ENCODE results near the gene THOP1. TPM values are rescaled to one million over a fixed set of nuclear protein-coding genes. Genes with fewer than 3 reads are reported as not detected.

Gene THOP1
- total and polyA plus RNA-seq, 9 donors = 11.3 to 54.7 (median 39.5) TPM

DNA sequence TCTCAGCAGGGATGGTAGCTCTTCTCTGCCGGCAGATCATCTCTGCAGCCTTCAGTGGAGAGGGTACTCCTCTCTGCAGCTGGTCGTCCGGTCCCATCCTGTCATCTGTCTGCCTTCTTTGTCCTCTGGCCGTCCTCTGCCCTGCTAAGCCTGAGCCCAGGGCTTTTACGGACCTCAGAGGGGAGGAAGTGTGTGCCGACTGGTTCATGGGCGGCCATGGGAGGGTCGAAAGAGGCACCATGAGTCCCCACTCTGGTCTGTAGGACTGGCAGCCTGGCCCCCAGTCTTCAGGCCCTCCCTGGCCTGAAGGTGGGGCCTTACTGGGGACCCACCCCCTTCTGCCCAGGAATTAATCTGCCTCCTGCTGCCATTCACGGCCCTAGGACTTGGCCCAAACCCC lies 38.3 kb downstream of the THOP1 start:
- intact Hi-C loops (cut with DNase I) = no loop called here
- no peaks in the 10 kb centered on the region for H3K27me3 ChIP-seq
- 73 to 89% (median 88%) methylated on average over 9 of the region's 9 CpGs for WGBS, 3 donors
- no peak overlapping the region for H3K27ac ChIP-seq
- no peaks in the 10 kb centered on the region for H3K36me3 ChIP-seq
- H3K9me3 ChIP-seq = no peaks in the 10 kb centered on the region
- no peak for DNase-seq
- TF ChIP-seq, protein P1, sequence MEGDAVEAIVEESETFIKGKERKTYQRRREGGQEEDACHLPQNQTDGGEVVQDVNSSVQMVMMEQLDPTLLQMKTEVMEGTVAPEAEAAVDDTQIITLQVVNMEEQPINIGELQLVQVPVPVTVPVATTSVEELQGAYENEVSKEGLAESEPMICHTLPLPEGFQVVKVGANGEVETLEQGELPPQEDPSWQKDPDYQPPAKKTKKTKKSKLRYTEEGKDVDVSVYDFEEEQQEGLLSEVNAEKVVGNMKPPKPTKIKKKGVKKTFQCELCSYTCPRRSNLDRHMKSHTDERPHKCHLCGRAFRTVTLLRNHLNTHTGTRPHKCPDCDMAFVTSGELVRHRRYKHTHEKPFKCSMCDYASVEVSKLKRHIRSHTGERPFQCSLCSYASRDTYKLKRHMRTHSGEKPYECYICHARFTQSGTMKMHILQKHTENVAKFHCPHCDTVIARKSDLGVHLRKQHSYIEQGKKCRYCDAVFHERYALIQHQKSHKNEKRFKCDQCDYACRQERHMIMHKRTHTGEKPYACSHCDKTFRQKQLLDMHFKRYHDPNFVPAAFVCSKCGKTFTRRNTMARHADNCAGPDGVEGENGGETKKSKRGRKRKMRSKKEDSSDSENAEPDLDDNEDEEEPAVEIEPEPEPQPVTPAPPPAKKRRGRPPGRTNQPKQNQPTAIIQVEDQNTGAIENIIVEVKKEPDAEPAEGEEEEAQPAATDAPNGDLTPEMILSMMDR (IDR thresholded peaks at IDR 0.05) = no peak
- TF ChIP-seq EP300 (IDR thresholded peaks at IDR 0.05) (no peak), POLR2A (IDR thresholded peaks at IDR 0.05) (no peak)
- H3K4me3 ChIP-seq = no peak overlapping the region
- H3K4me1 ChIP-seq (ENCODE audit: insufficient read depth) = peaks cover 7% of the 10 kb centered on the region

DNA sequence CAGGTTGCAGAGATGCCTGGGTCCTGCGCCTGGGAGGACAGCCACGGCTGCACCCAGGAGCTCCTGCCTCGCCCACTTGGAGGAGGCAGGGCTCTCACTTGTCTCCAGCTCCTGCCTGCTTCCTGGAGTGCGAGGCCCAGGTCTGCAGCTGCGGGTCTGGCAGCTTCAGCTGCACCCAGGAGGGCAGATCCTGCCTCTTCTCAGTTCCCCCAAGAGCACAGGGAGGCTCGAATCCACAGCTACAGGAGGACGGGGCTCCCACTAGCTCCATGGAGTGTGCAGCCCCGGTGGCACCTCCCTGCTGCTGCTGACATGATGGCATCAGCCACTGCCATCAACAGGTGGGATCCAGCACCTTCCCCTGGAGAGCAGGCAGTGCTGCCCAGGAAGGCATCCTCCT lies 38.8 kb downstream of the THOP1 start:
- DNase-seq = no peak
- peaks cover 7% of the 10 kb centered on the region for H3K4me1 ChIP-seq (ENCODE audit: insufficient read depth)
- no peaks in the 10 kb centered on the region for H3K9me3 ChIP-seq
- 67 to 88% (median 86%) methylated on average over 3 to 8 of the region's 8 CpGs for WGBS, 3 donors
- H3K36me3 ChIP-seq = no peaks in the 10 kb centered on the region
- no peaks in the 10 kb centered on the region for H3K27me3 ChIP-seq
- no peak overlapping the region for H3K4me3 ChIP-seq
- no peak for TF ChIP-seq POLR2A (IDR thresholded peaks at IDR 0.05)
- TF ChIP-seq EP300 (IDR thresholded peaks at IDR 0.05) = no peak
- H3K27ac ChIP-seq = no peak overlapping the region
- intact Hi-C loops (cut with DNase I) = no loop called here

DNA sequence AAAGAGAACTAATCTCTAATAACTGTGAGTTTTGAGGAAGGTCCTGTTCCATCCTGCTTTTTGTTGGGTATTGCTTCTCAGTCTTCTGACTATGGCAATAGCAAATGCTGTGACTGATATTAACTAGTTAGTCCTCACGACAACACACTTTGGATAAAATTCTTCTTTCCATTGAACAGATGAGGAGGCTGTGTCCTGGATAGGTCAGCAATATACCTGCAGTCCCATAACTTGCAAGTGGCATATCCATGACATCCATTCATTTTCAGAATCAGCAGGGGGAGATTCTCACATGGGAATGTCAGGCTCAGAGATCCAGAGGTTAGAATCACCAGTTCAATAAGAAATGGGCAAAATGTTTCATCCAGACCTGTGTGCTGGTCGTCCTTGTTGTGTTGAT lies 41.7 kb downstream of the THOP1 start:
- no peak overlapping the region for H3K4me3 ChIP-seq
- H3K27me3 ChIP-seq = no peaks in the 10 kb centered on the region
- H3K36me3 ChIP-seq = no peaks in the 10 kb centered on the region
- no peak for DNase-seq
- H3K4me1 ChIP-seq (ENCODE audit: insufficient read depth) = no peaks in the 10 kb centered on the region
- H3K27ac ChIP-seq = no peak overlapping the region
- no peak for TF ChIP-seq POLR2A (IDR thresholded peaks at IDR 0.05)
- TF ChIP-seq, protein P1 (IDR thresholded peaks at IDR 0.05) = no peak
- TF ChIP-seq EP300 (IDR thresholded peaks at IDR 0.05) = no peak
- peaks cover 0 to 3% of the 10 kb centered on the region in 2 donors for H3K9me3 ChIP-seq
- WGBS, 3 donors = 98 to 100% (median 100%) methylated on average over 2 of the region's 2 CpGs
- intact Hi-C loops (cut with DNase I) = no loop called here

DNA sequence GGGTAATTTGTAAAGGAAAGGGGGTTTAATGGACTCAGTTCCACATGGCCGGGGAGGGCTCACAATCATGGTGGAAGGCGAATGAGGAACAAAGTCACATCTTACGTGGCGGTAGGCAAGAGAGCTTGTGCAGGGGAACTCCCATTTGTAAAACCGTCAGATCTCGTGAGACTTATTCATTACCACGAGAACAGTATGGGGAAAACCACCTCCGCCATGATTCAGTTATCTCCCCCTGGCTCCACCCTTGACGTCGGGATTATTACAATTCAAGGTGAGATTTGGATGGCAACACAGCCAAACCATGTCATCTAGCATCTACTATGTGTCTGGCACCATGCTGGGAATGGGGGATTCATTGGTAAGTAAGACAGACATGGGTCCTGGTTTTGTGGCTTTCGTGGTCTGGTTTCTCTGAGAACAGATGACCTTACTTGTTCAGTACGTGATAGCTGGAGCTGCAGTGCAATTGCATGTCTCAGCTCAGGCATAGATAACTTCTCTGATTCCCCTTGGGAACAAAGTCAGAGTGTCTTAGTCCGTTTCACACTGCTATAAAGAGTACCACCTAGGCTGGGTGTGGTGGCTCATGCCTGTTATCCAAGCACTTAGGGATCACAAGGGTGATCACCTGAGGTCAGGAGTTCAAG lies 42.7 kb downstream of the THOP1 start:
- no peaks in the 10 kb centered on the region for H3K27me3 ChIP-seq
- 90 to 95% (median 91%) methylated on average over 13 of the region's 13 CpGs for WGBS, 3 donors
- no peak for DNase-seq

More for the DNA sequence above, 42.7 kb downstream of the THOP1 start:
- no peaks in the 10 kb centered on the region for H3K36me3 ChIP-seq
- TF ChIP-seq POLR2A (IDR thresholded peaks at IDR 0.05) (no peak), EP300 (IDR thresholded peaks at IDR 0.05) (no peak)
- TF ChIP-seq, protein P1 (IDR thresholded peaks at IDR 0.05) = no peak
- intact Hi-C loops (cut with DNase I) = no loop called here
- peaks cover 0 to 11% of the 10 kb centered on the region in 2 donors for H3K9me3 ChIP-seq
- H3K4me1 ChIP-seq (ENCODE audit: insufficient read depth) = no peaks in the 10 kb centered on the region
- H3K27ac ChIP-seq = no peak overlapping the region
- H3K4me3 ChIP-seq = no peak overlapping the region

All from ovary (tissue), 9 donors.